ENCODE data around the gene RNU6-8.

GRCh38 chr14:32225378-32225920, 22.4 kb upstream of the RNU6-8 start:
- TF ChIP-seq POLR2A (IDR thresholded peaks at IDR 0.05) (no peak), CTCF (IDR thresholded peaks at IDR 0.05) (no peak), EP300 (IDR thresholded peaks at IDR 0.05) (no peak)

Data from sigmoid colon (tissue), 4 donors.